GM12892 (cell line): ENCODE measurements around the gene ACTRT2.

Experiments used
- POLR2A ChIP-seq: IDR thresholded peaks from 2 replicates; pipeline ENCODE4 v1.6.1; 2011; ENCODE audit warnings: low read depth, low read length, control low read depth
- POLR2AphosphoS5 ChIP-seq: IDR thresholded peaks from 2 replicates; pipeline ENCODE4 v1.6.1; 2011; ENCODE audit warnings: low read depth, low read length, control low read depth
- TAF1 ChIP-seq: IDR thresholded peaks from 2 replicates; pipeline ENCODE4 v1.6.1; 2011; ENCODE audit warnings: low read depth, mild to moderate bottlenecking, control low read depth, low read length, borderline replicate concordance

DNA sequence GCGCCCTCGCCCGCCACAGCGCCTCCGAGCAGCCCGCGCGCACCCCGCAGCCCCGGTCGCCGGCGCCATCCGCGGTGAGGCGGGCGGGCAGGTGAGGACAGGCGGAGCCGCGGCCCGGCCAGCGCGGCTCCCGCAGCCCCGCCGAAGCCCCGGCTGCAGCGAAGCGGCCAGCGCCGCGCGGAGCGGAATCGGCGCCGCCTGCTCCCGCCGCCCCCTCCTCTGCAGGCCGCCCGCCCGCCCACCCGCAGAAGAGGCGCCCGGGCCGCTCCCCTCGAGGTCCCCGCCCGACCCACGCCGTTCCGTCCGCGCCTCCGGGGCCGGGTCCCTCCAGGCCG, 49.0 kb downstream of the ACTRT2 start:
- TF ChIP-seq POLR2A, result no peak
- TF ChIP-seq POLR2AphosphoS5, result no peak
- TF ChIP-seq TAF1, result no peak
